ENCODE data around the gene ATRAID.

The ATRAID gene

GRCh38 chr2:27256855-27257454, 45.1 kb downstream of the ATRAID start:
- no peaks in the 10 kb centered on the region for H3K9me3 ChIP-seq (ENCODE audit: low read depth, low read length)
- H3K36me3 ChIP-seq (ENCODE audit: insufficient read depth, low read length), result no peaks in the 10 kb centered on the region; the same call in 1 of the 2 replicates
- no peak overlapping the region for H3K27ac ChIP-seq
- H3K9ac ChIP-seq (ENCODE audit: insufficient read length), result no peak overlapping the region
- H3K4me3 ChIP-seq, result no peak overlapping the region
- no peak for TF ChIP-seq EZH2 (IDR thresholded peaks at IDR 0.05)
- no peak for DNase-seq (ENCODE audit: low read depth, low spot score)

- TF ChIP-seq EZH2 (IDR thresholded peaks at IDR 0.05) (no peak), POLR2AphosphoS5 (IDR thresholded peaks at IDR 0.05; ENCODE audit: borderline replicate concordance, low read depth, low read length) (no peak), FOXP2 (optimal IDR thresholded peaks at IDR 0.05; ENCODE audit: control extremely low read depth, extremely low read length, insufficient read depth) (no peak)
- Histone ChIP-seq H3K36me3 (ENCODE audit: insufficient read depth, low read length) (no peaks in the 10 kb centered on the region; the same call in 1 of the 2 replicates), H3K27ac (no peak overlapping the region), H3K4me3 (no peak overlapping the region), H3K9me3 (ENCODE audit: low read depth, low read length) (no peaks in the 10 kb centered on the region), H3K9ac (ENCODE audit: insufficient read length) (no peak overlapping the region)
- DNase-seq (ENCODE audit: low read depth, low spot score), result no peak
Observed at GRCh38 chr2:27258051-27258450, 46.2 kb downstream of the ATRAID start.

- no peak for DNase-seq (ENCODE audit: low read depth, low spot score)
- H3K27ac ChIP-seq, result no peak overlapping the region
- H3K9ac ChIP-seq (ENCODE audit: insufficient read length), result peak overlapping the region; percentile 81
- H3K9me3 ChIP-seq (ENCODE audit: low read depth, low read length), result no peaks in the 10 kb centered on the region
- no peaks in the 10 kb centered on the region; the same call in 1 of the 2 replicates for H3K36me3 ChIP-seq (ENCODE audit: insufficient read depth, low read length)
- H3K4me3 ChIP-seq, result peak overlapping the region; percentile 93
- no peak for TF ChIP-seq POLR2AphosphoS5 (IDR thresholded peaks at IDR 0.05; ENCODE audit: borderline replicate concordance, low read depth, low read length)
- TF ChIP-seq FOXP2 (optimal IDR thresholded peaks at IDR 0.05; ENCODE audit: control extremely low read depth, extremely low read length, insufficient read depth), result no peak
- TF ChIP-seq EZH2 (IDR thresholded peaks at IDR 0.05), result no peak
Observed at GRCh38 chr2:27261241-27261925, 49.5 kb downstream of the ATRAID start.

GRCh38 chr2:27261926-27262298, 50.1 kb downstream of the ATRAID start:
- no peak for DNase-seq (ENCODE audit: low read depth, low spot score)
- no peaks in the 10 kb centered on the region for H3K9me3 ChIP-seq (ENCODE audit: low read depth, low read length)
- no peak overlapping the region for H3K27ac ChIP-seq
- H3K4me3 ChIP-seq, result peak overlapping the region; percentile 93
- H3K36me3 ChIP-seq (ENCODE audit: insufficient read depth, low read length), result no peaks in the 10 kb centered on the region; the same call in 1 of the 2 replicates
- TF ChIP-seq EZH2 (IDR thresholded peaks at IDR 0.05) (no peak), FOXP2 (optimal IDR thresholded peaks at IDR 0.05; ENCODE audit: control extremely low read depth, extremely low read length, insufficient read depth) (no peak), POLR2AphosphoS5 (IDR thresholded peaks at IDR 0.05; ENCODE audit: borderline replicate concordance, low read depth, low read length) (no peak)
- peak overlapping the region; percentile 81 for H3K9ac ChIP-seq (ENCODE audit: insufficient read length)

- Histone ChIP-seq H3K4me3 (peak within 1 kb of the TSS; percentile 93), H3K36me3 (ENCODE audit: insufficient read depth, low read length) (no peaks in the 10 kb centered on the region; the same call in 1 of the 2 replicates), H3K27ac (no peak within 1 kb of the TSS), H3K9ac (ENCODE audit: insufficient read length) (peak within 1 kb of the TSS; percentile 81), H3K9me3 (ENCODE audit: low read depth, low read length) (no peaks in the 10 kb centered on the region)
- TF ChIP-seq FOXP2 (optimal IDR thresholded peaks at IDR 0.05; ENCODE audit: control extremely low read depth, extremely low read length, insufficient read depth) (no peak), POLR2AphosphoS5 (IDR thresholded peaks at IDR 0.05; ENCODE audit: borderline replicate concordance, low read depth, low read length) (peak; percentile 68)
- no peak for DNase-seq (ENCODE audit: low read depth, low spot score)
Observed at GRCh38 chr2:27262379-27263286, 50.8 kb downstream of the ATRAID start, which contains the start of gene SLC30A3. TSS of gene SLC30A3 (minus strand) at chr2:27263047. CDS start at chr2:27262906, 141 bp downstream.

- DNase-seq (ENCODE audit: low read depth, low spot score), result no peak
- Histone ChIP-seq H3K36me3 (ENCODE audit: insufficient read depth, low read length) (no peaks in the 10 kb centered on the region), H3K4me3 (peak overlapping the region; percentile 93), H3K9ac (ENCODE audit: insufficient read length) (peak overlapping the region; percentile 60), H3K9me3 (ENCODE audit: low read depth, low read length) (no peaks in the 10 kb centered on the region), H3K27ac (no peak overlapping the region)
- TF ChIP-seq EZH2 (IDR thresholded peaks at IDR 0.05), result no peak
- TF ChIP-seq FOXP2 (optimal IDR thresholded peaks at IDR 0.05; ENCODE audit: control extremely low read depth, extremely low read length, insufficient read depth), result no peak
- TF ChIP-seq POLR2AphosphoS5 (IDR thresholded peaks at IDR 0.05; ENCODE audit: borderline replicate concordance, low read depth, low read length), result no peak
Observed at GRCh38 chr2:27263287-27264252, 51.7 kb downstream of the ATRAID start.

- H3K9me3 ChIP-seq (ENCODE audit: low read depth, low read length), result no peaks in the 10 kb centered on the region
- H3K27ac ChIP-seq, result no peak overlapping the region
- no peaks in the 10 kb centered on the region for H3K36me3 ChIP-seq (ENCODE audit: insufficient read depth, low read length)
- H3K9ac ChIP-seq (ENCODE audit: insufficient read length), result no peak overlapping the region
- H3K4me3 ChIP-seq, result peak overlapping the region; percentile 93
- TF ChIP-seq EZH2 (IDR thresholded peaks at IDR 0.05), result no peak
- no peak for TF ChIP-seq FOXP2 (optimal IDR thresholded peaks at IDR 0.05; ENCODE audit: control extremely low read depth, extremely low read length, insufficient read depth)
- no peak for TF ChIP-seq POLR2AphosphoS5 (IDR thresholded peaks at IDR 0.05; ENCODE audit: borderline replicate concordance, low read depth, low read length)
- DNase-seq (ENCODE audit: low read depth, low spot score), result no peak
Observed at GRCh38 chr2:27264253-27264752, 52.5 kb downstream of the ATRAID start.
